Uterus (tissue), 4 donors: ENCODE results near the gene PKD2L2. TPM values are rescaled to one million over a fixed set of nuclear protein-coding genes. Genes with fewer than 3 reads are reported as not detected.
"Not testable (repeated sequence)": the region's sequence is repeated elsewhere in the genome, so short reads cannot be mapped to it uniquely, and the experiment has no call there.

Experiments
- DNase-seq, 2 donors: peaks; one replicate each; pipeline ENCODE4 v3.0.0-alpha.2; 2019 to 2020
- H3K27ac ChIP-seq, 2 donors: fragments of 200-600 bp; sonication (generic); 1 replicate in 1 of 2; 2 replicates in 1 of 2; pipeline ENCODE4 v1.5.1; 2016 to 2018
- H3K27me3 ChIP-seq, 2 donors: fragments of 200-600 bp; sonication (generic); one replicate each; pipeline ENCODE4 v1.5.1; 2018 to 2019; ENCODE audit warnings: control low read depth in 1 of 2
- H3K36me3 ChIP-seq, 2 donors: fragments of 200-600 bp; sonication (generic); one replicate each; pipeline ENCODE4 v1.5.1; 2019; ENCODE audit warnings: control low read depth in 1 of 2
- H3K4me1 ChIP-seq, 2 donors: fragments of 200-600 bp; sonication (generic); one replicate each; pipeline ENCODE4 v1.5.1; 2018 to 2019; ENCODE audit warnings: control low read depth in 1 of 2
- H3K4me3 ChIP-seq, 2 donors: fragments of 200-600 bp; sonication (generic); 1 replicate in 1 of 2; 2 replicates in 1 of 2; pipeline ENCODE4 v1.5.1; 2018 to 2019; ENCODE audit warnings: mild to moderate bottlenecking in 1 of 2
- H3K9me3 ChIP-seq, 2 donors: fragments of 200-600 bp; sonication (generic); one replicate each; pipeline ENCODE4 v1.5.1; 2019; ENCODE audit warnings: control low read depth in 1 of 2
- CTCF ChIP-seq, 4 experiments: fragments of 200-600 bp in 2 of 4; fragments of 450-650 bp in 2 of 4; sonication (generic) in 2 of 4; IDR thresholded peaks; one replicate each; pipeline ENCODE4 v1.5.1; 2016 to 2019; ENCODE audit warnings: antibody characterized with exemption in 4 of 4, mild to moderate bottlenecking in 2 of 4, moderate library complexity in 1 of 4
- POLR2A ChIP-seq, 2 donors: fragments of 450-650 bp; IDR thresholded peaks; one replicate each; pipeline ENCODE4 v1.6.1; 2016; ENCODE audit warnings: antibody characterized with exemption in 2 of 2, mild to moderate bottlenecking in 1 of 2, moderate library complexity in 1 of 2
- intact Hi-C: fragments of 100-400 bp; cut with DNase I; formaldehyde crosslinking; loops from one replicate; pipeline ENCODE4 v1.15.1; 2023; ENCODE audit warnings: low total_unique reads
- total RNA-seq, 4 donors: library from RNA; depleted of rRNA in 3 of 4; stranded (reverse); fragments of >200 nt in 3 of 4; gene quantifications; one replicate each; pipeline versions ENCODE4 v1.1.0 to v1.2.4, GENCODE V29; 2014 to 2023
- donor health status: DM: yes; HTN: yes; CAD: no.

The PKD2L2 gene
- total RNA-seq, 4 donors from 2014 or later, result not detected

GRCh38 chr5:137856201-137856600, 33.1 kb upstream of the PKD2L2 start:
- Histone ChIP-seq H3K4me1 (no peaks in the 10 kb centered on the region), H3K36me3 (no peaks in the 10 kb centered on the region), H3K27me3 (no peaks in the 10 kb centered on the region), H3K4me3 (no peak overlapping the region), H3K9me3 (no peaks in the 10 kb centered on the region), H3K27ac (no peak overlapping the region)
- TF ChIP-seq POLR2A (IDR thresholded peaks at IDR 0.05) (no peak), CTCF (IDR thresholded peaks at IDR 0.05) (no peak)
- intact Hi-C loops, result no loop called here
- DNase-seq, result no peak

DNA sequence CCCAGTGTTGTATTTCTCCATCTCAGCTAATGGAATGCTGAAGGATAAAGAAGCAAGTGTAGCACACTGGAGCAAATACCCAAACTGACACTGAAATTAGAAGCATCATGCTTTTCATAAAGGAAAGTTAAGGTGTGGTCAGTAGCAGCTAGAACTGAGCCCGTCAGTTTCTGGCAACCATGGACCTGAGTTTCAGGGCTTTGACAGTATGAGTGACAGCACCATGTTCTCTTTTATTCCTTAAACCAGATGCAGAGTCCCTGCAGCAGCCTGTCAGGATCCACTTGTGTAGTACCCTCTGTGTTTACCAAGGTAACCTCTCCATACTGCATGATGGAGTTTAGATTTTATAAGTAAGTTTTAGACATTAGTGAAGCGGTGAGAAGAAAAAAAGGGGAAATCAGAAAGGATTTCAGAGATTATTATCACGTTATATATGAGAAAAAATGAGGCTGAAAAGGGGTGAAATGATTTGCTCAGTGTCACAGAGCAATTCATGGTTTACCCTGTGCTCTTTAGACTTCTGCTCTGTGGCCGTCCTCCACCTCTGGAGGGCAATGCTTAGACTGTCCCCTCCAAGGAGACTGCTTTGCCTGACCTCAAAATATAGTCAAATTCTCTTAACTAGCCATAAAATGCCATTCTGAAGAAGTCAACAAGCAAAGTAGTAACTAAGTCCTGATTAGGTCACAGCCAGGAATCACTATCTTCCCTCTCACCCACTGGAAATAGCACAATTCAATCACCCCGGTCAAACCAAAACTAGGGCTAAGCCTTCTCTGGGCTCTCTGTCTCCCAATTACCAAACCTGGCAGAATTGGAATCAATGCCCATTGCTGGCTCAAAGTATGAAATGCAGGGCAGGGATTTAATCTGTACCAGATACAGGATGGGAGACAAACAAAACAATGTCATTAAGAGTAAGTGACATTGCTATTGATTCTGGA, 32.1 kb upstream of the PKD2L2 start:
- intact Hi-C loops, result no loop called here
- no peaks in the 10 kb centered on the region for H3K4me1 ChIP-seq
- H3K9me3 ChIP-seq, result no peaks in the 10 kb centered on the region
- no peaks in the 10 kb centered on the region for H3K36me3 ChIP-seq
- TF ChIP-seq POLR2A (IDR thresholded peaks at IDR 0.05) (no peak), CTCF (IDR thresholded peaks at IDR 0.05) (no peak)
- no peaks in the 10 kb centered on the region for H3K27me3 ChIP-seq
- no peak for DNase-seq
- peak overlapping the region in 1 of 2 donors; percentile 31 for H3K27ac ChIP-seq
- H3K4me3 ChIP-seq, result no peak overlapping the region

GRCh38 chr5:137858223-137858916, 30.9 kb upstream of the PKD2L2 start:
- H3K4me1 ChIP-seq, result no peaks in the 10 kb centered on the region
- no peak for TF ChIP-seq POLR2A (IDR thresholded peaks at IDR 0.05)
- TF ChIP-seq CTCF (IDR thresholded peaks at IDR 0.05), result no peak
- H3K36me3 ChIP-seq, result no peaks in the 10 kb centered on the region
- no peaks in the 10 kb centered on the region for H3K9me3 ChIP-seq
- no peak for DNase-seq
- peak overlapping the region; percentile 5 to 11 for H3K4me3 ChIP-seq
- H3K27me3 ChIP-seq, result no peaks in the 10 kb centered on the region
- peak overlapping the region; percentile 31 to 55 for H3K27ac ChIP-seq
- intact Hi-C loops, result no loop called here

DNA sequence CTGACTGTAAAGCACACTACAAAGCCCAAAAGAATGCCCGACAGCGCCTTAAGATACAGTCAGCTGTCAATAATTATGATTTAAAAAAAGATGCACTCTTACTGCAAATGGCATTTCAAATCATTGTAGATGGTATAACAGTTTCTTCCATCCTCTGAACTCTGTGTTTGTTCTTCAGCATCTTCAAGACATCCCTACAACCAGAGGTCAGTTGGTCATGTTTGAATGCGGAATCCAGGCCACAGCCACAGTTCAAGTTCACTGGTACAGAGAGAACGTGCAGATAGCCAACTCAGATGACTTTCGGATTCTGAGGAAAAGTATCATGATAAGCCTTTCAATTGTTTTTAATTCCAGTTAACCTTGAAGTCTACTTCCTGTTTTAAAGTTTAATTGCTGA, 30.3 kb upstream of the PKD2L2 start:
- DNase-seq, result no peak
- Histone ChIP-seq H3K27ac (peak overlapping the region in 1 of 2 donors; percentile 55), H3K4me1 (no peaks in the 10 kb centered on the region), H3K9me3 (no peaks in the 10 kb centered on the region), H3K36me3 (no peaks in the 10 kb centered on the region), H3K27me3 (no peaks in the 10 kb centered on the region), H3K4me3 (peak overlapping the region in 1 of 2 donors; percentile 11)
- intact Hi-C loops, result no loop called here
- TF ChIP-seq POLR2A (IDR thresholded peaks at IDR 0.05) (no peak), CTCF (IDR thresholded peaks at IDR 0.05) (no peak)

DNA sequence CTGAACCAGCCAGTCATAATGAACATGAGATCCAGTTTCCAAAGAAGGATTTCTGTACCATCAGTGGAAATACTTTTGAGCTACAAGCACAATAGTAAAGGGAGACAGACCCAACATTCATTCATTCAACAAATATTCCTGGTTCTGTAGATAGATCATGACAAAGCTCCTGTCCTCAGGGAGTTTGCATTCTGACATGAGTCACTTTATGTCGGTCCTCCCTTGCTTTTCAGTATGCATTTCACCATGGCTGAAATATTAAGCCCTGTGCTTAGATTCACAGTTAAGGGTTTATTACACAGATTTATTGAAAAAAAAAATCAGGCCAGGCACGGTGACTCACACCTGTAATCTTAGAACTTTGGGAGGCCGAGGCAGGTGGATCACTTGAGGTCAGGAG, 27.0 kb upstream of the PKD2L2 start:
- Histone ChIP-seq H3K36me3 (no peaks in the 10 kb centered on the region), H3K27ac (no peak overlapping the region), H3K9me3 (no peaks in the 10 kb centered on the region), H3K4me1 (no peaks in the 10 kb centered on the region), H3K4me3 (no peak overlapping the region), H3K27me3 (no peaks in the 10 kb centered on the region)
- no peak for TF ChIP-seq CTCF (IDR thresholded peaks at IDR 0.05)
- TF ChIP-seq POLR2A (IDR thresholded peaks at IDR 0.05), result no peak
- DNase-seq, result no peak
- intact Hi-C loops, result no loop called here

GRCh38 chr5:137863653-137864052, 25.6 kb upstream of the PKD2L2 start:
- H3K36me3 ChIP-seq, DNase-seq, H3K4me3 ChIP-seq, intact Hi-C loops, H3K9me3 ChIP-seq, H3K4me1 ChIP-seq, H3K27me3 ChIP-seq, H3K27ac ChIP-seq: not testable (repeated sequence)
